ENCODE measurements around the gene C12orf76.

GRCh38 chr12:110046451-110047187 is 1.7 kb downstream of the C12orf76 start:
- TF ChIP-seq CTCF (IDR thresholded peaks at IDR 0.05) (no peak), EZH2 (IDR thresholded peaks at IDR 0.05; ENCODE audit: borderline replicate concordance, insufficient read depth, low read depth, low read length, poor library complexity, severe bottlenecking) (no peak)

Data from B cell (primary cell).